Osteoblast (primary cell): ENCODE data around the gene GAB2. TPM values are rescaled to one million over a fixed set of nuclear protein-coding genes. Genes with fewer than 3 reads are reported as not detected.

Source experiments
- DNase-seq: peaks from one replicate; pipeline ENCODE4 v3.0.0; 2011; ENCODE audit warnings: low spot score, mixed read lengths; ENCODE audit not compliant: insufficient read length; ENCODE audit errors: missing footprints
- H2AFZ ChIP-seq: 2 replicates; pipeline ENCODE4 v1.6.0; 2011; ENCODE audit warnings: mild to moderate bottlenecking, low read length
- H3K27ac ChIP-seq: 2 replicates; pipeline ENCODE4 v1.5.1; 2011; ENCODE audit warnings: mild to moderate bottlenecking, low read depth, low read length, moderate library complexity
- H3K27me3 ChIP-seq: 2 replicates; pipeline ENCODE4 v1.6.0; 2012; ENCODE audit warnings: mild to moderate bottlenecking, control low read depth, inconsistent platforms, low read length, moderate library complexity; ENCODE audit not compliant: insufficient read depth
- H3K36me3 ChIP-seq: 2 replicates; pipeline ENCODE4 v1.5.1; 2011; ENCODE audit warnings: mild to moderate bottlenecking, low read length, control low read depth, moderate library complexity; ENCODE audit not compliant: insufficient read depth
- H3K4me1 ChIP-seq: 2 replicates; pipeline ENCODE4 v1.5.1; 2011; ENCODE audit warnings: mild to moderate bottlenecking, low read length, control low read depth, moderate library complexity; ENCODE audit not compliant: insufficient read depth
- H3K4me2 ChIP-seq: 2 replicates; pipeline ENCODE4 v1.6.0; 2011; ENCODE audit warnings: mild to moderate bottlenecking, low read length; ENCODE audit not compliant: insufficient read depth
- H3K4me3 ChIP-seq: fragments of 200-600 bp; sonication (generic); 3 replicates; pipeline ENCODE4 v1.5.1; 2012; ENCODE audit warnings: mild to moderate bottlenecking, low read length, inconsistent platforms; ENCODE audit not compliant: insufficient read depth
- H3K79me2 ChIP-seq: 2 replicates; pipeline ENCODE4 v1.6.0; 2012; ENCODE audit warnings: mild to moderate bottlenecking, low read length, control low read depth, inconsistent platforms; ENCODE audit not compliant: insufficient read depth
- H3K9me3 ChIP-seq: 2 replicates; pipeline ENCODE4 v1.5.1; 2011; ENCODE audit warnings: low read depth, low read length, control low read depth
- H4K20me1 ChIP-seq: 2 replicates; pipeline ENCODE4 v1.6.0; 2012; ENCODE audit warnings: mild to moderate bottlenecking, low read length, control low read depth; ENCODE audit not compliant: insufficient read depth
- total RNA-seq: library from RNA; depleted of rRNA; stranded (reverse); fragments of >200 nt; gene quantifications from 2 replicates; pipeline ENCODE4 v1.2.3, GENCODE V29; 2012
- TF ChIP-seq, protein P1 (sequence below): IDR thresholded peaks from 2 replicates; pipeline ENCODE4 v1.5.1; 2011; ENCODE audit warnings: mild to moderate bottlenecking, low read depth, low read length, moderate library complexity; ENCODE audit errors: extremely low read depth

GAB2 gene
- total RNA-seq, 1 donor, result 18.5 TPM

DNA sequence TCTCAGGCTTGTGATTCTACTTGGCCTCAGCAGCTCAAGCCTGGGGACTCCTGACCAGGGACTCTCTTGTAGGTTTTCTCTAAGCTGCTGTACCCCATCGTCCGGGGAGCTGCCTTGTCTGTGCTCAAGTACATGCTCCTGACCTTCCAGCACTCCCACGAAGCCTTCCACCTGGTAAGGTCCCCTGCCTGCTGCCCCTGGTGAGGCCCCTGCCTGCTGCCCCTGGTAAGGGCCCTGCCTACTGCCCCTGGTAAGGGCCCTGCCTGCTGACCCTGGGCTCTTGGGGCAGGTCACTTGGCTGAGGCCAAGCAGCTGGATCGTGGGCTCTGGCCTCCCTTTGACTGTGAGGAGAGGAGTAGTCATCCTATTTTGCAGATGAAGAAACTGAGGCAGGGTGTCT, 217.6 kb downstream of the GAB2 start:
- Histone ChIP-seq H3K9me3 (no peaks in the 10 kb centered on the region), H2AFZ (no peak overlapping the region), H3K79me2 (peaks cover 59% of the 10 kb centered on the region), H3K27ac (no peak overlapping the region), H3K36me3 (peaks cover 50% of the 10 kb centered on the region), H3K4me2 (no peak overlapping the region), H3K4me1 (no peaks in the 10 kb centered on the region), H3K4me3 (no peak overlapping the region), H4K20me1 (peaks cover 34% of the 10 kb centered on the region), H3K27me3 (no peaks in the 10 kb centered on the region)
- DNase-seq, result peak; percentile 4
- TF ChIP-seq, protein P1, sequence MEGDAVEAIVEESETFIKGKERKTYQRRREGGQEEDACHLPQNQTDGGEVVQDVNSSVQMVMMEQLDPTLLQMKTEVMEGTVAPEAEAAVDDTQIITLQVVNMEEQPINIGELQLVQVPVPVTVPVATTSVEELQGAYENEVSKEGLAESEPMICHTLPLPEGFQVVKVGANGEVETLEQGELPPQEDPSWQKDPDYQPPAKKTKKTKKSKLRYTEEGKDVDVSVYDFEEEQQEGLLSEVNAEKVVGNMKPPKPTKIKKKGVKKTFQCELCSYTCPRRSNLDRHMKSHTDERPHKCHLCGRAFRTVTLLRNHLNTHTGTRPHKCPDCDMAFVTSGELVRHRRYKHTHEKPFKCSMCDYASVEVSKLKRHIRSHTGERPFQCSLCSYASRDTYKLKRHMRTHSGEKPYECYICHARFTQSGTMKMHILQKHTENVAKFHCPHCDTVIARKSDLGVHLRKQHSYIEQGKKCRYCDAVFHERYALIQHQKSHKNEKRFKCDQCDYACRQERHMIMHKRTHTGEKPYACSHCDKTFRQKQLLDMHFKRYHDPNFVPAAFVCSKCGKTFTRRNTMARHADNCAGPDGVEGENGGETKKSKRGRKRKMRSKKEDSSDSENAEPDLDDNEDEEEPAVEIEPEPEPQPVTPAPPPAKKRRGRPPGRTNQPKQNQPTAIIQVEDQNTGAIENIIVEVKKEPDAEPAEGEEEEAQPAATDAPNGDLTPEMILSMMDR, result no peak

GRCh38 chr11:78199653-78200015, 218.0 kb downstream of the GAB2 start:
- TF ChIP-seq, protein P1, result no peak
- H3K9me3 ChIP-seq, result no peaks in the 10 kb centered on the region
- no peaks in the 10 kb centered on the region for H3K4me1 ChIP-seq
- H3K27ac ChIP-seq, result no peak overlapping the region
- DNase-seq, result peak; percentile 60
- H3K27me3 ChIP-seq, result no peaks in the 10 kb centered on the region
- no peak overlapping the region for H2AFZ ChIP-seq
- peaks cover 37% of the 10 kb centered on the region for H4K20me1 ChIP-seq
- H3K4me2 ChIP-seq, result no peak overlapping the region
- H3K79me2 ChIP-seq, result peaks cover 63% of the 10 kb centered on the region
- H3K4me3 ChIP-seq, result no peak overlapping the region
- H3K36me3 ChIP-seq, result peaks cover 49% of the 10 kb centered on the region

DNA sequence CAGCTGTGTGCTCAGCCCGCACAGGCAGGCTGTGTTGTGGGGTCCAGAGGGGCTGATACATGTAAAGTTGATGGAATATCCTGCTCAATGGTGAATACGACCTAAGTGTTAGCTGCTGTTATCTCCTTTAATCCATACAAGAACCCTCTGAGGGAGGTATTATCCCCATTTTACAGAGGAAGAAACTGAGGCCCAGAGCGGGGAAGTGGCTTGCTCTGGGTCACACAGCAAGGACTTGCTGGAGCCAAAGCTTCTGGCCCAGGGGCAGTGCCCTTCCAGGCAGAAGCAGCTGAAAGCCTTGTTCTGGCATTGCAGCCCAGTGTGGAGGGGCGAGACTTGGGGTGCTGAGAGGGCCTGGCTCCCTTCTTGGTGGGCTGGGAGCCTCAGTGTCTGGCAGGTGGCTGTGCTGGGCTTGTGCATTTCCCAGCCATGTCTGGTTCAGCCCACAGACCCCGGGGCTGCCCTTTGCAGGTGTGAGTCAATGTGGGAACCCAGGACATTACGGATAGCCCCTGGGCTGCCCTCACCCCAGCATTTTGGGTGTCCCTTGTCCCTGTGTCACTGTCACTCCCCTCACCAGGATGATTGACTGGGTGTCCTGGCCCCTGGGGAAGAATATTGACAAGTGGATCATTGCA, 218.5 kb downstream of the GAB2 start:
- H4K20me1 ChIP-seq, result peaks cover 42% of the 10 kb centered on the region
- H2AFZ ChIP-seq, result no peak overlapping the region
- H3K27ac ChIP-seq, result no peak overlapping the region
- no peaks in the 10 kb centered on the region for H3K27me3 ChIP-seq
- peaks cover 68% of the 10 kb centered on the region for H3K79me2 ChIP-seq
- no peak overlapping the region for H3K4me3 ChIP-seq
- TF ChIP-seq, protein P1, result no peak
- peak; percentile 39 for DNase-seq
- H3K36me3 ChIP-seq, result peaks cover 51% of the 10 kb centered on the region
- no peaks in the 10 kb centered on the region for H3K4me1 ChIP-seq
- H3K4me2 ChIP-seq, result no peak overlapping the region
- H3K9me3 ChIP-seq, result no peaks in the 10 kb centered on the region

DNA sequence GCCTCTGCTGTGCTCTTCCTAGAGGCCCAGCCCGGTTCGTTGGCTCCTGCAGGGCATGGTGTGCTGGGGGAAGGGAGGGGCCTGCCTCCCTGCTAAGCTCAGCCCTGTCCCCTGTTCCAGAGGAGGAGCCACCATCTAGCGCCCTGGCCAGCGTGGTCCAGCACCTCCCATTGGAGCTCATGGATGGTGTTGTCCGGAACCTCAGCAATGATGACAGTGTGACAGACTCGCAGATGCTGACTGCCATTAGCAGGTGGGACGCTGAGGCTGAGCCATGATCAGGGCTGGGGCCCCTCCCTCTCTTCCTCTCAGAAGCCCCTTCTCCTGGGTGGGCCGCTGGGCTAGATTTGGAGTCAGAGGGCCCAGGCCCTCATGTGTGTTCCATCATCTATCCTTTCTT, 219.8 kb downstream of the GAB2 start:
- Histone ChIP-seq H2AFZ (no peak overlapping the region), H3K4me3 (no peak overlapping the region), H3K4me2 (no peak overlapping the region), H3K79me2 (peaks cover 72% of the 10 kb centered on the region), H3K27ac (no peak overlapping the region), H3K4me1 (peaks cover 3% of the 10 kb centered on the region), H3K9me3 (no peaks in the 10 kb centered on the region), H4K20me1 (peaks cover 49% of the 10 kb centered on the region), H3K27me3 (no peaks in the 10 kb centered on the region), H3K36me3 (peaks cover 49% of the 10 kb centered on the region)
- TF ChIP-seq, protein P1, result no peak
- peak; percentile 74 for DNase-seq
